H1 (cell line): ENCODE measurements around the gene RPTOR. TPM values are rescaled to one million over a fixed set of nuclear protein-coding genes. Genes with fewer than 3 reads are reported as not detected.

Source experiments
- ASH2L ChIP-seq: fragments of 200-600, 300-600 bp; sonication (generic); IDR thresholded peaks from one replicate; pipeline ENCODE4 v1.7.1; 2017; ENCODE audit warnings: low read length
- SAP30 ChIP-seq: fragments of 300-600 bp; sonication (generic); IDR thresholded peaks from 2 replicates; pipeline ENCODE4 v1.7.1; 2012; ENCODE audit warnings: low read length, moderate library complexity, mild to moderate bottlenecking, inconsistent platforms; ENCODE audit not compliant: insufficient read depth, insufficient replicate concordance
- polyA plus RNA-seq, 7 experiments: library from polyadenylated mRNA; depleted of rRNA in 3 of 7; stranded (reverse) in 5 of 7; unstranded in 2 of 7; fragments of >200 nt in 5 of 7; fragments of 200-250 nt in 2 of 7; gene quantifications; 1 replicate in 5 of 7; 2 replicates in 1 of 7; 4 replicates in 1 of 7; pipeline versions ENCODE4 v1.2.1 to v1.2.3, GENCODE V29; 2011 to 2013; ENCODE audit warnings: missing spikeins in 2 of 7, mixed read lengths in 2 of 7
- total RNA-seq: library from RNA; stranded (reverse); fragmentation: NEBNext Ultra II Directional; extraction: Animal tissue kit (Norgen Biotek cat#: 25700); gene quantifications from 2 replicates; pipeline ENCODE4 v1.2.1, GENCODE V29; 2021

Gene RPTOR
- total and polyA plus RNA-seq, 2 of the 8 experiments (the other 6 are each of a cell fraction or from before 2014, with no cell fraction given): 6.9 to 28.7 TPM

DNA sequence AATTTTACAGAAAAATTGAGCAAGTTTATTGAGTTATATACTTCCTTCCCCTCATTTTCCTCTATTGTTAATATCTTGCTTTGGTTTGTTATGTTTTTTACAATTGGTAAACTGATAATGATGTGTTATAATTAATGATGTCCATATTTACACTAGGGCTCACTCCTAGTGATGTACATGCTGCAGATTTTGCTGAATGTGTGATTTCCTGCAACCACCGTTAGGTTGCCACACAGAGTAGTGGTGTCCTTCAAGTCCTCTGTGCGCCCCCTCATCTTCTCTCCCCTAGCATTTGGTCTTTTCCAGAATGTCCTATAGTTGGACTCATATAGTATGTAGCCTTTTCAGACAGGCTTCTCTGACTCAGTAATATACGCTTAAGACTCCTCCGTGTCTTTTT is 167.5 kb downstream of the RPTOR start (continued):
- TF ChIP-seq SAP30: no peak
- TF ChIP-seq ASH2L: no peak
